ENCODE results near the gene DAPL1.

The DAPL1 gene, protein sequence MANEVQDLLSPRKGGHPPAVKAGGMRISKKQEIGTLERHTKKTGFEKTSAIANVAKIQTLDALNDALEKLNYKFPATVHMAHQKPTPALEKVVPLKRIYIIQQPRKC

GRCh38 chr2:158795195-158795924 is at the start of gene DAPL1:
DAPL1 (plus strand) TSS chr2:158795317; CDS start chr2:158795373, 56 bp downstream.
- in situ Hi-C loops (cut with HindIII; ENCODE audit: low pct_ligation_motif_present, low pct_unique_long_range_greater_than_20kb, low sequenced_read_pairs) = no loop called here
- DNase-seq = no peak

DNA sequence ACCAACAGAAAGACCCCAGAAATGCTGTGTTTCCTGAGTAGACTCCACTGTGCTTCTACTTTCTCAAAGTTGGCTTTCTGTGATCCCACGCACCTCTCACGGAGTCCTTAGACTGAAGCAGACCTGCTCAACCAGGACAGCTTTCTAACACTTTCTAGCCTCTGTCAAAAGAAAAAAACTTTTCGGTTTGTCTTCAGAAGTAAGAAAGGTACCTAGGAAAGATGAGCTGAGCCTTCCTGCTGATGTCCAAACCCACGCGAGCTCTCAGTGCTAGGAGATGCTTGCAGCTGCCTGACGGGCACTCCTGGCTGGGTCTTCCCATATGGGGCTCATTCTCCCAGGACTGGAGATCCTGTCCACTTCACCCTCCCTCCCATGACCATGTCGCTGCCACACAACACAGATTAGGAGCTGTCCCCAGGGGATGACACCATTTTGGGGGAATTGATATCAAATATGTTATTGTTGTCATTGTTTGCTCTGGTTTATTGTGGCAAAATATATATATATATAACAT is 49.2 kb upstream of the DAPL1 start:
- no peak for DNase-seq
- in situ Hi-C loops (cut with HindIII; ENCODE audit: low pct_ligation_motif_present, low pct_unique_long_range_greater_than_20kb, low sequenced_read_pairs) = no loop called here

- no peak for DNase-seq
- in situ Hi-C loops (cut with HindIII; ENCODE audit: low pct_ligation_motif_present, low pct_unique_long_range_greater_than_20kb, low sequenced_read_pairs) = no loop called here
Measured at GRCh38 chr2:158746488-158746887, 48.6 kb upstream of the DAPL1 start.

DNA sequence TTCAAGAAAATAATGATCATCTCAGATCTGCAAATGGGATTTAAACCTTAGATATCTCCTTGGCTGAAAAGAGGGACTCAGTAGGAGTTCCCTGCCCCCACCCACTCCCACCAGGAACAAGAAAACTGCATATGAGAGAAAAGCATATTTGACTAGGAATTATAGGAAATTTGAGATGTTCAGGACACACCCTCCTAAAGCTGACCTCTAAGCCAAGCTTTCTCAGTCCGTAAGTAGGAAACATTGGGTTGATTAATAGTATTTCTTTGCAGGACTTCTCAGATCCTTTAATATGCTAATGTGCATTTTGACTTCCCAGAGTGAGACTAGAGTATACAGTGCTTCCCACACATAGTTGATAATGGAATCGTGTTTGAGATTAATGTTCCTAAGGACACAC is 47.8 kb upstream of the DAPL1 start:
- in situ Hi-C loops (cut with HindIII; ENCODE audit: low pct_ligation_motif_present, low pct_unique_long_range_greater_than_20kb, low sequenced_read_pairs) = no loop called here
- no peak for DNase-seq

- in situ Hi-C loops (cut with HindIII; ENCODE audit: low pct_ligation_motif_present, low pct_unique_long_range_greater_than_20kb, low sequenced_read_pairs) = no loop called here
- no peak for DNase-seq
Measured at GRCh38 chr2:158748926-158749590, 46.1 kb upstream of the DAPL1 start.

- no peak for DNase-seq
- in situ Hi-C loops (cut with HindIII; ENCODE audit: low pct_ligation_motif_present, low pct_unique_long_range_greater_than_20kb, low sequenced_read_pairs) = loop anchor here (25.0 kb wide), 1 partner anchor 713 kb away; no protein-coding TSS in a partner anchor
Measured at GRCh38 chr2:158750458-158751125, 44.5 kb upstream of the DAPL1 start.

DNA sequence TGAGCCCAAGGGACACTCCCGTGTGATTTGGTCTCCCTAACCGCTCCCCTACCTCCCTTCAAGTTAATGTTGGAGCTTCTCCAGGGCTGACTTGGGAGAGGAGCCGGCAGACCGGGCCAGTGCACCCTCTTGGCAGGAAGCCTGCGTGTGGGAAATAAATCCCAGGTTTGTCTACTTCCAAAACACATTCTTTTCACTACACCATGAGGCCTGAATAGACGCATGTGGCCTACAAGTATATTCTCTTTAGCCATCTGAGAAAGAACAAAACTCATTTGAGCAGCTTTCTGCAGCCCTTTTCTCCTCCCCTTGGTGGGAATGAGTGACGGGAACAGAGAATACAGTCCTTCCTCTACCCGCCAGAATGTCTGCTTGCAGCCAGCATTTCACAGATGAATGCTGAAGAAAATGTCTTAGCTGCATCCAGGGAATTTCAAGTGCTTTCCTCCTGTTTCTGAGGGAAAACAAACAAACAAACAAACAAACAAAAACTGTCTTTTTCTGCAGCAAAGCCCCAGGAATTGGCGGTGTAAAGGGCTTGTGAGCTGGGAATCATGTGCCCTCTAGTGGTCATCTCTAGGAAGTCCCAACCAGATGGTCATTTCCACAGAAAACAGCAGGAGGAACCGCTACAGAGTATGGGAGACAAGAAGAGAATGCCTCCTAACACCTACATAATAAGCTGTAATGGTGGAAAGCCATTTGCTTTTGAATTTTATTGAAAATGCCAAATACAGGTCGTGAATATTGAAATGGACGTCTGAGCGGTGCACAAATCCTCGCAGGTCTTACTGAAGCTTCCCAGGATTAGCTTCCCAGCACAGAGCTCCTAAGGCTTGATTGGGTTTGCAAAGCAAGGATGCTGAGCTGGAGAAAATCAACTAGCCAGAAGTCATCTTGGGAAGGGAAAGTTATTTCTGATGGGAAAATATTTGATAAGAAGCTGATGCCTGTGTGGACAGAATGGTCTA is 41.2 kb upstream of the DAPL1 start:
- peak; percentile 63 for DNase-seq
- in situ Hi-C loops (cut with HindIII; ENCODE audit: low pct_ligation_motif_present, low pct_unique_long_range_greater_than_20kb, low sequenced_read_pairs) = loop anchor here (25.0 kb wide), 1 partner anchor 717 kb away; no protein-coding TSS in a partner anchor

DNA sequence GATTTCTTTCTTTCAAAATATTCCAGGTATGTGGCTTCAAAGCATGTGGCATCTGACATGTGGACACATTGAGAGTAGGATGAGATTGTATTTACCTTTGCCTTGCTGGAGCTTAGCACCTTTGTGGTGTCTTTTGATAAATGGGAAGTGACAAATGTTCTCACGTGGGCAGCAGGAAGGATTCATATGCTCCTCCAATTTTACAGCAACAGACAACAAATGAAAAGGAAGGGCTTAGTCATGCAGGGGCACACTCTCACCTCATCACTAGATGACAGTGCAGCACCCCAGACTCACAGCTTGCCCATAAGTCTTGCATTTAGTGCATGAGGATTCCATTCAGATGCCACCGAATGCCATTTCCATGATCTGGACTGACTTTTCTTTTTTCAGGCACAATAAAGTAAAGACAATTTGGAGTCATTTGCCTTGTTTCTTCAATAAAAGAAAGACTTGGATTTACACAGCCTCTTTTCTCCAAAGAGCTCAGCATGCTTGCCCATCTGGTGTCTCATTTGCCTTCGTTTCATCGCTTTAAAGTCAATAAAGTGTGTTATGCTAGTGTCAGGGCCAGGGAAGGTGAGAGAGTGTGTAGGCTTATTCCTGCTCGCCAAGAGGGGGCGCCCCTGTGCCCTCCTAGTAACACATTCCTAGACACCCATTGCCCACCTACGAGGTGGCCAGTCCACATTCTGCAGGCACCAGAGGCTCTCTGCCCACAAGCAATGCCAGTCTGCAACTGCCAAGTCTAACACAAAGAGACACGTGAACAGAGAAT is 39.6 kb upstream of the DAPL1 start:
- in situ Hi-C loops (cut with HindIII; ENCODE audit: low pct_ligation_motif_present, low pct_unique_long_range_greater_than_20kb, low sequenced_read_pairs) = loop anchor here (25.0 kb wide), 1 partner anchor 718 kb away; no protein-coding TSS in a partner anchor
- peak; percentile 24 for DNase-seq

DNA sequence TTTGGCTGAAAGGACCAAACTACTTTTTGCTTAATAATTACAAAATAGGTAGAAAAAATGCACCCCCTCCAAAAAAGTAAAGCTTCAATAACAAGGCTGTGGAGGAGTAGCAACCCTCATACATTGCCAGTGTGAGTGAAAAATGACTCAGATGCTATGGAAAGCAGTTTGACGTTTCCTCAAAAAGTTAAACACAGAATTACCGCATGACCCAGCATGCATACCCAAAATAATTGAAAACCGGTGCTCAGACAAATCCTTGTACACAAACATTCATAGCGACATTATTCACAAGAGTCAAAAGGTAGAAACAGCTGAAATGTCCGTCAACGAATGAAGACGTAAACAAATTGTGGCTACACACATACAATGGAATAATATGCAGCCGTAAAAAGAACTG is 38.8 kb upstream of the DAPL1 start:
- in situ Hi-C loops (cut with HindIII; ENCODE audit: low pct_ligation_motif_present, low pct_unique_long_range_greater_than_20kb, low sequenced_read_pairs) = loop anchor here (25.0 kb wide), 1 partner anchor 719 kb away; no protein-coding TSS in a partner anchor

DNA sequence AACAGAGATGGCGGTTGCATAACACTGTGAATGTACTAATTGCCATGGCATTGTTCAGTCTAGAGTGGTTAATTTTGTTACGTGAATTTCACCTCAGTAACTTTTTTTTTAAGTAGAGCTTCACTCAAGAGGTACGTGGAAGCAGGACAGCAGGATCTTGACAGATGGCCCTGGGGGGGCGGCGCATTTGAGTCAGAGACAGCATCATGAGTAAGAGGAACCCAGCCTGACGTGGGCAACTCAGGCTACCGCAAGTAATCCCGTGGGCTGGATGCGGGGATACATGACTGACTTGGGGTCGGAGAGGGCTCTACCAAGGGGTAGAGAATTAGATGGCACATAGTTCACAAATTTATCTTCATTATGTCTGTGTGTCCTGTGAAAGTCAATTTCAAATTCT is 38.1 kb upstream of the DAPL1 start:
- DNase-seq = no peak
- in situ Hi-C loops (cut with HindIII; ENCODE audit: low pct_ligation_motif_present, low pct_unique_long_range_greater_than_20kb, low sequenced_read_pairs) = loop anchor here (25.0 kb wide), 1 partner anchor 720 kb away; no protein-coding TSS in a partner anchor

More for the DNA sequence above, 38.8 kb upstream of the DAPL1 start:
- DNase-seq = no peak

DNA sequence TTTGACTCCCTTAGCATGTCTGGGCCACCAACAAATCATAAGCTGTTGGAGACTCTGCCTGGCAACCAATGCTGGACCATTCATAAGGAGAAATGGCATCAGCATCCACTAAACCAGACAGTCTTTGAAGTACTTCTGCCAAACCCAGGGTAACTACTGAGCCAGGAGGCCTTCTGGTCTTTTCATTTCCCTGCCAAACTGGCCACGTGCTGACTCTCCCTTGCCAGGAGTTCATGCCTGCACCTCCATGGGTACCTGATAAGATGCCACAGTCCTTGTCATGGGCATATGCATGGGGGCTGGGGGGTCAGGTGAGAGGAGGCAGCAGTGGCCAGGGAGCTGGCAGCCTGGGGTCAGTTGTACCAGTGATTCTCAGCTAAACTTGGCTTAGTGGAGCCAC is 34.2 kb upstream of the DAPL1 start:
- in situ Hi-C loops (cut with HindIII; ENCODE audit: low pct_ligation_motif_present, low pct_unique_long_range_greater_than_20kb, low sequenced_read_pairs) = loop anchor here (25.0 kb wide), 1 partner anchor 724 kb away; no protein-coding TSS in a partner anchor
- no peak for DNase-seq

DNA sequence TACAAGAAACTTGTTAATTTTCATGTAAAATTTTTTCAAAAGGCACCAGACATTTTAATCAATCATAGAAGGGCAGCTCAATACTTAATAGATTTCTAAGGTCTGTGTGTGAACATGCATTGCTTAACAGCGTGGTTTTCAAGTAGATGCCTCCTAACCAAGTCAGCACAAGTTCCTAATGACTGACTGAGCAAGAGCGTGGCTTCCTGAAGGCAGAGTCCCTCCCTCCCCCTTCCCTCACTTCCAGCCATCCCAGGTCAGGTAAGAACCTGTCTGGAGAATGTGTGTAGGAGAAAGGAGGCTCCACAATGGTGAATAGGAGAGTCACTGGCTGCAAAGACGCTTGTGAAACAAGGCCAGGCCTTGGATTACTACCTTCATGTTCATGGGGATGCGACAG is 33.5 kb upstream of the DAPL1 start:
- in situ Hi-C loops (cut with HindIII; ENCODE audit: low pct_ligation_motif_present, low pct_unique_long_range_greater_than_20kb, low sequenced_read_pairs) = loop anchor here (25.0 kb wide), 1 partner anchor 724 kb away; no protein-coding TSS in a partner anchor

DNA sequence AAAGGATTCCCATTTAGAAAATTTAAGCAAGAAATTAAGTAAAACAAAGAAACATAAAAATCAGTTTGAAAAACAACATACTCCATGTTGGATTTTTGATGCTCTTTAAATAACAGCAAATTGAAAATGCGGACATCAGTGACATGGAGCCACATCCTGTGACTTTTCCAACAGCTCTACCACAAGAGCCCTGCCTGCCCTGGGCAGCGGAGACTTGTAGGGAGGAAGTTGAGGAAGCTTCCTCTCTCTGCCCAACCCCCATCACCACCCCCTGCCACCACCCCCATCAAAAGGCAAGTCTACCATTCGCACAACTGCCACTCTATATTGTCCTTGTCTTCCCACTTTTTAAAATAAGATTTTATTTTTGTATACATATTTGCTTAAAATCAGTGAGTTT is 32.8 kb upstream of the DAPL1 start:
- DNase-seq = no peak
- in situ Hi-C loops (cut with HindIII; ENCODE audit: low pct_ligation_motif_present, low pct_unique_long_range_greater_than_20kb, low sequenced_read_pairs) = loop anchor here (25.0 kb wide), 1 partner anchor 725 kb away; no protein-coding TSS in a partner anchor

More for the DNA sequence above, 33.5 kb upstream of the DAPL1 start:
- DNase-seq = no peak

DNA sequence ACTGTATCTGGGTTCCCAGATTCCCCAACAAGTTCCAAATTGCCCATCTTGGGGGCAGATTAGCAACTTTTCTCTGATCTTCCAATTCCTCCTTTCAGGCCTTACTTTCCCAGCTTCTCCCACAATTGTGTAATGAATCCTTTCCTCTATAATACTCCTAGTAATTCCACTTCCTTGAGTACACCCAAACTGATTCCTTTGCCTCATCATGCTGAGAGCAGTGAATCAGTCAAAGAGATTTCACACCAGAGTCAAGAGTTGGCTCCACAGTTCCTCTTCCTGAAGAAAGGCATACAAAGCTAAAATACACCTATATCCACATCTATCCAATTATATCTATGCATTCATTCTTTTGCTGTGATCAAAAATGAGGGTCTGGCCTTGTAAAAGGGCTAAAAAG is 28.6 kb upstream of the DAPL1 start:
- in situ Hi-C loops (cut with HindIII; ENCODE audit: low pct_ligation_motif_present, low pct_unique_long_range_greater_than_20kb, low sequenced_read_pairs) = loop anchor here (25.0 kb wide), 1 partner anchor 729 kb away; no protein-coding TSS in a partner anchor
- DNase-seq = no peak

DNA sequence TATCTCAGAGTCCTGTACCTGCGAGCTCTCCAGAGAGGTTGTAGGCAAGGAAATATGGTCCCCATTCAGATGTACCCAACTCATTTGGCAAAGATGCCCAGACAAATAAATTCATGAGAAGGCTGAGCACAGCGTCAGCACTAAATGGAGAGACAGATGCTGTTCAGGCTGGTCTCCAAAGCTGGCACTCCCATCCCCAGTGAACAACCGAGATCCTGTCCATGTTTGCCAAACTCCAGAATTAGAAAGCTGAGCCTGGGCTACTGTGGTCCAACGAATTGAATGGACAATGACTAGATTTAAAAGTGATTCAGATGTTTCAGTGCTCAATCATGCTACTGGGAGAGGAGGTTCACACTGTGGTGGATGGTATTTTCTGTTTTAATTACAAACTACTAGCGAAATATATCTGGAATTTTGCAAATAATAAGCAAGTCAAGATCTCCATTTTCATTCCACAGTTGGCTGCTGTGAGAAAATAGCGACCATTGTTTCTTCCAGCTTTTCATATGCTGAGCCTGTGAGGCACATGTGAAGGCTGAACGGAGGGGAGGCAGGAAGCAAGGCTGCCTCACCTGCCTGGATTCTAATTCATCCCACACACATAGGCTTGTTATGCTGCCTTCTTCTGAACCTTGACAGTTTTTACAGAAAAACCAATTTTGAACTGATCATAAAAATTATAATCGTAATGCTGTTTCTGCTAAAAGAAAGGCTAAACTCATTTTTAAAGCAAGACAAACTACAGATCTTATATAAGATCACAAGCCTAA is 22.6 kb upstream of the DAPL1 start:
- in situ Hi-C loops (cut with HindIII; ENCODE audit: low pct_ligation_motif_present, low pct_unique_long_range_greater_than_20kb, low sequenced_read_pairs) = loop anchor here (25.0 kb wide), 1 partner anchor 735 kb away; no protein-coding TSS in a partner anchor
- DNase-seq = no peak

DNA sequence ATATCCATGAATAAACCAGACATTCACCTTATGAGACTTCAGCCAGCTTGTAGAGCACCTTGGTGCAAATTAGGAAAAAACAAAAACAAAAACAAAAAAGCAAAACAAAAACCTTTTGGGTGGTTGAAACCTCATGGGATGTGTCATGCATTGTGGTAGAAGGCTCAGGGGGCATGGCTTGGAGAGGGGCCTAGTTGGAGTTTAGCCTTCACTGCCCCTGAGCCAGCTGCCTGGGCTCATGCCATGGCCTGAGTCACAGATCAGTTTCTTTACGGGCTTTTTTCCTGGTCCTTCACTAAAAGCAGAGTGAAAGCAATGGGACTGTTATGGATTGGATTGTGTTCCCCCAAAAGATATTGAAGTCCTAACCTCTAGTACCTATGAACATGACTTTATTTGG is 22.0 kb upstream of the DAPL1 start:
- in situ Hi-C loops (cut with HindIII; ENCODE audit: low pct_ligation_motif_present, low pct_unique_long_range_greater_than_20kb, low sequenced_read_pairs) = loop anchor here (25.0 kb wide), 1 partner anchor 736 kb away; no protein-coding TSS in a partner anchor
- DNase-seq = no peak
